NCI-H1048 (cell line): ENCODE data around the gene GSC2.
"Not testable (repeated sequence)": the region's sequence is repeated elsewhere in the genome, so short reads cannot be mapped to it uniquely, and the experiment has no call there.

Experiments
- DNase-seq: peaks from one replicate; lab custom pipeline; 2025; lab: John Stamatoyannopoulos, UW

Gene GSC2

DNA sequence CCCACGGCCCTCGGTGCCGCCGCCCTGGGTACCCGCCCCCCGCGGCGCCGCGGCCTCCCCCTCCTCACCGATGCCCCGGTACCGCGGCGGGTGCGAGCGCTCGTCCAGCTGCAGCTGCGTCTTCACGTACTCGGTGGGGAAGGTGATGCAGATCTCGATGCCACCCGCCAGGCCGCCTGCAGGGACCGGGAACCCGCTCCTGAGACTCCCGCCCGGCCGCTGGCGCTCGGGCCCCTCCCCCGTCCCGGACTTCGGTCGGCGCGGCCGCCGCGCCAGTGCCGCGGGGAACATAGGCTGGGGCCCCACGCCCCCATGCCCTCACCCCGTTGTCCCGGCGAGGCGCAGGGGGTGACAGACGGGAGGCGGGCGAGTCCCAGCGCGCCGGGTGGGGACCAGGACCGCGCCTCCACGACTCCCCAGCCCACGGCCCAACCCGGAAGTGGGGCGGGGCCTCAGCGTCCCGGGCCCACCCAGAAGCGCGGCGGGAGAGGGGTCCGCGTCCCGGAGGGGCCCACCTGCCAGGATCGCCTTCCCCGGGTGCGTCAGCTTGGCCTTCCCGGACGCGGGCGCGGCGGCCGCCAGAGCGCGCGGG is 28.1 kb upstream of the GSC2 start:
- DNase-seq, result peak; percentile 57

GRCh38 chr22:19177164-19178064 is 27.3 kb upstream of the GSC2 start:
- no peak for DNase-seq

- no peak for DNase-seq
Observed at GRCh38 chr22:19176732-19177131, 26.6 kb upstream of the GSC2 start.

DNA sequence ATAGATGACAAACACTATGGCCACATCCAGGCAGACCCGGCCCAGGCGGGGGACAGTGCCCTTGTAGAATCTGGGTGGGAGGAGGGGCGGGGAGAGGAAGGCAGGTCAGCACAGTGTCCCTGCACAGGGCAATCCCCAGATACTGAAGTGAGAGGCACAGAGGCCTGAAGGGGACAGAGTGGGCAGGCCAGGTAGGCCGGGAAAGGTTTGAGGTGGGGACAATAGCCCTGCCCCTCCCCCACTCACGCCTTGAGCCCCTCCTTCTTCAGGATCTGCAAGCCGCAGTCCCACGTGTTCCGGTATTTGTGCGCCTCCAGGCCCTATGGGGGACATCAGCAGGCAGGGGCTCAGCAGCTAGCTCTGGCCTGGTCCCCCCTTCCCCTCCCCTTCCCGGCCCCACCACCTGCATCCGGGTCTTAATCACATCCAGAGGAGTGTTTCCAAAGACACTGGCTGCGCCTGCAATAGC is 26.1 kb upstream of the GSC2 start:
- DNase-seq, result no peak

DNA sequence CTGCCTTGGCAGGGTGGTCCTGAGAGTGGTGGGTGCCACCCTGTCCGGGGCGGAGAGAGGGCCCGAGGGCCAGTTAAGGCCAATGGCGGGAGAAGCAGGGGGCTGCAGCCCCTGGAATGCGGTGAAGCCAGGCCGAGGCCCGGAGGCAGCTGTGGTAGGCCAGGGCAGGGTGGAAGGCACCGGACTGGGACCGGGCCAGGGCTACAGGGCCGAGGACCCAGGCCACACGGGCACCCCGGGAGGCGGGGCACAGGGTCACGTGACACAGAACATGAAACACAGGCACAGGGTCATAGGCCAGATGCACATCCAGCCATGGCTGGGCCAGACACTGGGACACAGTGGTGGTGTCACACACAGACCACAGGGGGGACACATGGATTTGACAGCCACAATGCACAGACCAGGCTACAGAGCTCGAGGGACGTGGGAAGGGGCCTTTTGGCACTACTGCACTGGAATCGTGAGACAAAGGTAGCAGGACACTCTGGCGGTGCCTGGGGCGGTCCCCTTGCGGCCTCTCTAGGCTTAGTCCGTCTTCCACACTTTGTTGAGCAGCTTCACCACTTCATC is 25.6 kb upstream of the GSC2 start:
- DNase-seq, result no peak

DNA sequence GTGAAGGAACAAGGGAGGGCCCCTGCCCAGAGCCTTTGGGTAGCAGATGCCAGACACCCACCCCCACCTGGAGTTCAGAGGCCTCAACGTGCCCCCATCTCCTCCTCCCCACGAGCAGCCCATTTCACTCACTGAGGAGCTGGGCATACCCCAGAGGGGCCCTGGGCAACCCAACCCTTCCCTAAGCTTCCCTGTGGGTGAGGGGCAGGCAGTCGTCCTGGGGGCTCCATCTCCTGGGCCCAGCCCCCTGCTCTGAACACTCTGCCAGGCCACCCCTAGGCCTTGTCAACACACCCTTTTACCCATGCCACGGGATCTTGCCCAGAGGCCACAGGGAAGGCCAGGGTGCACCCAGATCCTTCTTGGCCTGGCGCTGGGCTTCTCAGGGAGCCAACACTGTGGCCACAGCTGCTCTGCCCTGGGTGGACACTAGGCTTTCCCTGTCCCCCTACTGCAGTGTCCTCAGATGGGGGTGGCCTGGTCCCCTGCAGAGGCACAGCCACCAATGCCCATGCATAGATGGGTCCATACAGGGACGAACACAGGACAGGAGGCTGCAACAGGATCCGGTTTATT is 25.0 kb upstream of the GSC2 start:
- no peak for DNase-seq

- no peak for DNase-seq
Observed at GRCh38 chr22:19174106-19175025, 24.3 kb upstream of the GSC2 start.

DNA sequence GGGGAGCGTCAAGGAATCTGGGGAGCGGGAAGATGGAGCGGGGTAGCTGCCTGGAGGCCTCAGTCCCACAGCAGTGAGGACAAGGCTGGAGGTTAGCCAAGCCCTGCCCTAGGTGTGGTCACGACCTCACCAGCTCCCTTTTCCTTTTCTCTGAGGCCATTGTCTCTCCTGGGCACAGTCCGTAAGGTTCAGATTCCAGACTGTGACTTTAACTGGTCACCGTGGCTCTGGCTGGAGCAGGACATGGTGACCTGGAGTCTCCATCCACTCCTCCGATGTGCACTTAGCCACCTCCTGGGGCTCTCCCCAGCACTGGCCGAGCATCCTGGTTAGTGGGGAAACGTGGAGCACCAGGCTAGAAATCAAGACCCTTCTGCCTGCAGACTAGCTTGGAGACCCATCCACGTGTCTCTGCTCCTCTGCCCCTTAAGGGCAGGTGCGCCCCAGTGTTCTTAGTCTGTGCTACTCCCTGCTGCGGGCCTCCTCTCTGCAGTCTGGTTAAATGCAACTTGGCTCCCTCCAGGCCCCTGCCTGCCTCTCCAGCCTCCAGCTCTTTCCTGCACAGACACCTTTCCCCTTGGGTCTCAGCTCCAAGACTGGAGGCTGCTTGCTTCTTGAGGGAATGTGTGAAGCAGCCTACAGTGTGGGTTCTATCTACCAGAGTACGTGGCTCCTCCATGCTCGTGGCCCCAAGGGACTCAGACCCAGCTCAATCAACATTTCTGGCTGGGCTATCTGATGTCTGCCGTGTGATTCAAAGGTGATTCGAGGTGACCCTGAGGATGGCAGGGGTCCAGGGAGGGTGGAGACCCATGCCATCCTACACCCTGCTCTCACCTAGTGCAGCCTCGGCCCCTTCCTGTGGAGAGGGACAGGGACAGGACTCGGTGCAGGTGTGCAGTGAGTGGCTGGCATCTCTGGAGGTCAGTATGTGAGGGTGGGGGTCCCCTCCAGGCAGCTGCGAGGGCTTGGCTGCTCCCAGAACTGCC is 23.2 kb upstream of the GSC2 start:
- no peak for DNase-seq

DNA sequence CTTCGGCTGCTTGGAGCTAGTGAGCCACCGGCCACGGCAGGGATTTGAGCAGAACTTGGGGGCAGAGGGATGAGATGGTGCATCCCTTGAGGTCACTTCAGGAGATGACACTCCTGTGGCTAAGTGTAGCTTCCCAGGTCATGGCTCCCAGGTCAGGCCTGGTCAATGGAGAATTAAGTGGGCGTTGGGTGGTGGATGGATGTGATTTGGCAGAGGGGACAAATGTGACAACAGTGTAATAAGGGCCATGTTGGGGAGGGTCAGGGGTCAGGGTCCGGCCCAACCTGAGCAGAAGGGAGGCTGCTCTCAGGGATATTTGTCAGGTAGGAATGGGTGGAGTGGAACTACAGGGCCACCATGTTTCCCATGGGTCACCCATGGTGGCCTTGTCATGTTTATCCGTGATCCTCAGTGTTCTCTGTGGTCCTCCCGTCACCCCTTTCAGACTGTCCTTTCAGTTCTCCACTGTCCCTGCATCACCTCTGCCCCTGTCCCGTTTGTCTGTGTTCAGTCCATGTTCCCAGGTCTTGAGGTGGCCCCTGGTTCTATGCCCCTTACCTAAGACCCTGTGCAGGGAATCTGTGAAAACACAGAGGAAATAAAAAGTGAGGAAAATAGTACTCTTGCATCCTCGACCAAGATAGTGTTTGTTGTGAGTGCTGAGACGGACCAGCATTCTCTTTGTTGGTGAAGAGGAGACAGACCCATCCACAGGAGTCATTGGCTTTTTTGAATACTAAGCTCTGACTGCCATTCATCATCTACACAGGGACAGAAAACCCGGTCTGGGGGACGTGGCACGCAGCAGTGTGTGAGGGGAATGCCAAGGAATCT is 22.3 kb upstream of the GSC2 start:
- no peak for DNase-seq

GRCh38 chr22:19169947-19170318 is 19.8 kb upstream of the GSC2 start:
- DNase-seq, result no peak

- DNase-seq, result no peak
Observed at GRCh38 chr22:19169002-19169946, 19.2 kb upstream of the GSC2 start.

GRCh38 chr22:19168088-19168890 is 18.2 kb upstream of the GSC2 start:
- no peak for DNase-seq

DNA sequence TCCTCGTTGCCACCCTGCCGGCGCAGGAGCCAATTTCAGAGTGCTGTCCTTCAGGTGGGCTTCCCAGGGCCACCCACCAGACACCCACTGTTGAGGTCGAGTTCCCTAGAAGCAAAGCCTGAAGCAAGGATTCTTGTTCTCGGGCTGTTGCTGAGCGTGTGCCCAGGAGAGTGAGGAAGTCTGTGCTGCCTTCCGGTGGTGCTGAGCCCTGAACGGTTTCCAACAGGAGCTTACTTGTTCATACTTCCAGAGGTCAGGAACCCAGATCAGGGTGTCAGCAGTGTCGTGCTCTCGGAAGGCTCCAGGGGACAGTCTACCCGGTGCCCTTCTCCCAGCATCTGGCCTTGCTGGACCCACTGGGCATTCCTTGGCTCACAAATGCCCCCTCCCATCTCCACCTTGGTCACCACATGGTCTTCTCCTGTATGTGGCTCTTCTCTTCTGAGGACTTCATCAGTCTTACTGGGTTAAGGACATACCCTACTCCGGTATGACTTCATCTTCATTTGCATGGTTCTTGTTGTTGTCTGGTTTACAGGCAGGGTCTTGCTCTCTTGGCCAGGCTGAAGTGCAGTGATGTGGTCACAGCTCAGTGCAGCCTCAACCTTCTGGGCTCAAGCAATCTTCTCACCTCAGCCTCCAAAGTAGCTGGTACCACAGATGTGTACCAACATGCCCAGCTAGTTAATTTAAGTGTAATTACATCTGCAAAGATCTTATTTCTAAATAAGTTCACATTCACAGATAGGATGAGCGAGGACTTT is 17.2 kb upstream of the GSC2 start:
- no peak for DNase-seq

DNA sequence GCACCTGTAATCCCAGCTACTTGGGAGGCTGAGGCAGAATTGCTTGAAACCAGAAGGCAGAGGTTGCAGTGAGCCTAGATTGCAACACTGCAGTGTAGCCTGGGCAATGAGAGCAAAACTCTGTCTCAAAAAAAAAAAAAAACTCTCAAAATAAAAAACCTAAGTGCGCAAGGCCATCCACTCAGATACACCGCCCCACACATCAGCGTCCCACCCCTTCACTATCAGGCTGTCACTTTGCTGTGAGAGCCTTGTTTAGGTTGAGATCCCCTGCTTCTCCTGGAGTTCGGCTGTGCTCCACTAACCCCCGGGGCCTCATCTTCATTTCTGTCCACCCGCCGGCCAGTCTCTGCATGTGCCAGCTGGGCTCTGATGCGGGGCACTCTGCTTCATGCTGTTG is 16.3 kb upstream of the GSC2 start:
- no peak for DNase-seq

DNA sequence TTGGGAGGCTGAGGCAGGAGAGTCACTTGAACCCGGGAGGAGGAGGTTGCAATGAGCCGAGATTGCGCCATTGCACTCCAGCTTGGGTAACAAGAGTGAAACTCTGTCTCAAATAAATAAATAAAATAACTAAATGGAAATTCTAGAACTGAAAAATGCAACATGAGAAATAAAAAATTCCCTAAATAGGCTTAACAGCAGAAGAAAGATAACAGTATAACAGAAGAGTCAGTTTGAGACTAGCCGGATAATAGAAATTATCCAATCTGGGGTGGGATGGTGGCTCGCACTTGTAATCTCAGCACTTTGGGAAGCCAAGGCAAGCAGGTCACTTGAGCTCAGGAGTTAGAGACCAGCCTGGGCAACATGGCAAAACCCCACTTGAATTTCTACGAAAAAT is 14.3 kb upstream of the GSC2 start:
- no peak for DNase-seq

DNA sequence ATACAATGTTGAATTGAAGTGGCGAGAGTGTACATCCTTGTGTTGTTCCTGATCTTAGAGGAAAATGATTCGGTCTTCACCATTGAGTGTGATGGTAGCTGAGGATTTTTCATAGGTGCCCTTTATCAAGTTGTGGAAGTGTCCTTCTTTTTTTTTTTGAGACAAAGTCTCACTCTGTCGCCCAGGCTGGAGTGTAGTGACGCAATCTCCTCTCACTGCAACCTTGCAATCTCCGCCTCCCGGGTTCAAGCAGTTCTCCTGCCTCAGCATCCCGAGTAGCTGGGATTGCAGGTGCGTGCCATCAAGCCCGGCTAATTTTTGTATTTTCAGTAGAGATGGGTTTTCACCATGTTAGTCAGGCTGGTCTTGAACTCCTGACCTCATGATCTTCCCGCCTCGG is 8.6 kb upstream of the GSC2 start:
- DNase-seq, result not testable (repeated sequence)

DNA sequence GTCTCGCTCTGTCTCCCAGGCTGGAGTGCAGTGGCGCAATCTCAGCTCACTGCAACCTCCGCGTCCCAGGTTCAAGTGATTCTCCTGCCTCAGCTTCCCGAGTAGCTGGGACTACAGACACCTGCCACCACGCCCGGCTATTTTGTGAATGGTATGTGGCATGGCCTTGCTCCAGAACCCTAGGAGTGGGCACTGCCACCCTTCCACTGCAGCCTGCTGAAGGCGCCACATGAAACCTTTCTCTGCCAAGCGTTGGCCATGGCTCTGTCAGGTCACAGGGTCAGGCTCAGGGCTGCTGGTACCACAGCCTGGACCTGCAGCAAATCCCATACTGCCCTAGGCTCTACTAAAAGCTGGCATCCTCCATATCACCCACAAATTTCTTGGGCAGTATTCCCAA is 6.0 kb upstream of the GSC2 start:
- DNase-seq, result not testable (repeated sequence)
